KOPT-K1 (cell line): Measurements from ENCODE around the gene PPT1.

Source experiments
- H3K27ac ChIP-seq: fragments of 200-600 bp; sonication (generic); 2 replicates; pipeline ENCODE4 v1.5.1; 2016; ENCODE audit warnings: antibody characterized with exemption, mild to moderate bottlenecking, low read depth, low read length; ENCODE audit not compliant: poor library complexity, severe bottlenecking
- H3K36me3 ChIP-seq: fragments of 200-600 bp; sonication (generic); 2 replicates; pipeline ENCODE4 v1.5.1; 2017; ENCODE audit warnings: antibody characterized with exemption, mild to moderate bottlenecking, low read length, moderate library complexity; ENCODE audit not compliant: insufficient read depth
- H3K9me3 ChIP-seq: fragments of 200-600 bp; sonication (generic); 2 replicates; pipeline ENCODE4 v1.5.1; 2017; ENCODE audit warnings: antibody characterized with exemption, low read length, mild to moderate bottlenecking; ENCODE audit not compliant: insufficient read depth, poor library complexity, severe bottlenecking

Gene PPT1

DNA sequence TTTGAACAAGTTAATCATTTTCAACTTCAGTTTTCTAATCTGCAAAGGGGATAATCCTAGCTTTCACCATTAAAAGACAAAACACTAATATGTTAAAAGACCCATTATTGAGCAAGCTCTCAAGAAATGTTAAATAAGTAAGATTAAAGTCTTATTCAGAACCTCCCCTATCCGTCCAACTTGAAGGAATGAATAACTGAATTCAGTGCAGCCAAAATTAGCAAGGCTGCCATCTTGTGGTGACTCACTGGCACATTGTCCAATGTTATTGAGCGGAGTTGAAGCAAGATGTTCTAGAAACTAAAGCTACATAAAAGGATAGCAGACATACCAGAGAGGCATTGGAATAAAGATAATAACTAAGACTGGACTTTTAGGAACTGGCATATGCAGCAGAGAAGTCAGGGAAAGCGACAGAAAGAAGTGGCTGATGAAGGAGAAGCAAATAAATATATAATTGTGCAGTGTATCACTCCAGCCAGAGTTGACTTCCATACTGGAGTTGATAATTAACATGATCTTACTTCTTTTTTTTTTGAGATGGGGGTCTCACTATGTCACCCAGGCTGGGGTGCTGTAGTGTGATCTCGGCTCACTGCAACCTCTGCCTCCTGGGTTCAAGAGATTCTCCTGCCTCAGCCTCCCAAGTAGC, 64.7 kb downstream of the PPT1 start:
- Histone ChIP-seq H3K36me3 (no peaks in the 10 kb centered on the region), H3K27ac (no peak overlapping the region), H3K9me3 (no peaks in the 10 kb centered on the region)

- no peak overlapping the region for H3K27ac ChIP-seq
- H3K9me3 ChIP-seq = no peaks in the 10 kb centered on the region
- no peaks in the 10 kb centered on the region for H3K36me3 ChIP-seq
These were observed 66.4 kb downstream of the PPT1 start for GRCh38 chr1:40030528-40031135.

DNA sequence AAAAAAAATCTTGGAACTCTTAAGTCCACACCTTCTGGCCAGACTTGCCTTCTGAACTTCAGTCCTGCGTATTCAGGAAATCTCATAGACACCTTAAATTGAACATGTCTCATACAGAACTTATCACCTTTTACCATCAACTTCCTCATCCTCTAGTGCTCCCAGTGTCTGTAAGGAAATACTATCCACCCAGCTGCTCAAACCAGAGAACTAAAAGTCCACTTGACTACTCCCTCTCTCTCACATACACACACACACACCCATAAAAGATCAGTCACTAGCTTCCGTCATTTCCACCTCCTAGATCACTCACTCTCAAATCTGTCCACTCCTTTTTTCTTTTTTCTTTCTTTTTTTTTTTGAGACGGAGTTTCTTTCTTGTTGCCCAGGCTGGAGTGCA, 67.4 kb downstream of the PPT1 start:
- Histone ChIP-seq H3K36me3 (no peaks in the 10 kb centered on the region), H3K9me3 (no peaks in the 10 kb centered on the region), H3K27ac (no peak overlapping the region)

DNA sequence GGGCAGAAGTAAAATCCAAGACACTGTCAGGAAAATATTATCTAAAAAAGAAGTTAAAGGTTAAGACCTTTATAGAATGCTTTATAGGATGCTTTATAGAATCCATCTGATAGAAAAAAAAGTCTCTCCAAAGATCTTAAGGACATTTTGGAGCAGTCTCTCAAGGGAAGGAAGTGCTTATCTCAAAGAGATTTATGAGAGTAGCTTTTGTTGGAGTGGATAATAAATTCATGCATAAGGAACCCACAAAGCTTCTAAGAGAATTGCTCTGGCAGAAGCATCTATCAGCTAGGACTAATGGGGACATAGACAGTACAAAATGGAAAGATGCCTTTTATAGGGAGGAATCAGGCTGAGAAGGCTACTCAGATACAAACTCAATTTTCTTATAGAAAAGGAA, 69.4 kb downstream of the PPT1 start:
- H3K9me3 ChIP-seq = peaks cover 9% of the 10 kb centered on the region
- H3K27ac ChIP-seq = no peak overlapping the region
- H3K36me3 ChIP-seq = no peaks in the 10 kb centered on the region

DNA sequence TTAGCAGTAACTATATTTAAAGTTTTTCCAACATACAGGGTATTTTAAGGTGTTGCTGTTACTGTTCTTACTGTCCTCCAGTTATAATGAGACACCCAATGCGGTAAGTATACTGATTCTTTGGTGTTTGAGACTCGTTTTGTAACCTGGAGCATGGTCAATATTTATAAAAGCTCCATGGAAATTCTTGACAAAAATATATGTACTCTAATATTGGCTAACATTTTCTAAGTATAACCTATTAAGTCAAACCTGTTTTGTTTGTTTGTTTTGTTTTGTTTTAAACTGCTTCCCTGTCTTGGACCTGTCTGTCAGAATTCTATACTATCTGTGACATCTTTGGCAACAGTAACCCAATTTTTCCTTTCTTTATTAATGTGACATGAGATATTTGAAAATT, 72.4 kb downstream of the PPT1 start:
- H3K36me3 ChIP-seq = no peaks in the 10 kb centered on the region
- H3K9me3 ChIP-seq = peaks cover 9% of the 10 kb centered on the region
- H3K27ac ChIP-seq = no peak overlapping the region

- Histone ChIP-seq H3K36me3 (no peaks in the 10 kb centered on the region), H3K27ac (no peak overlapping the region), H3K9me3 (peaks cover 9% of the 10 kb centered on the region)
These were observed 73.6 kb downstream of the PPT1 start for GRCh38 chr1:40023379-40023944.
